GM21423 (cell line): Measurements from ENCODE around the gene FMR1.

ENCODE experiments used
- ATAC-seq: cut with Tn5 transposase; IDR thresholded peaks from one replicate; pipeline ENCODE4 v1.9.1; 2021; ENCODE audit warnings: mild to moderate bottlenecking, moderate library complexity; ENCODE audit not compliant: unreplicated experiment

Gene FMR1

GRCh38 chrX:147914591-147914990, 2.9 kb downstream of the FMR1 start:
- no peak for ATAC-seq

DNA sequence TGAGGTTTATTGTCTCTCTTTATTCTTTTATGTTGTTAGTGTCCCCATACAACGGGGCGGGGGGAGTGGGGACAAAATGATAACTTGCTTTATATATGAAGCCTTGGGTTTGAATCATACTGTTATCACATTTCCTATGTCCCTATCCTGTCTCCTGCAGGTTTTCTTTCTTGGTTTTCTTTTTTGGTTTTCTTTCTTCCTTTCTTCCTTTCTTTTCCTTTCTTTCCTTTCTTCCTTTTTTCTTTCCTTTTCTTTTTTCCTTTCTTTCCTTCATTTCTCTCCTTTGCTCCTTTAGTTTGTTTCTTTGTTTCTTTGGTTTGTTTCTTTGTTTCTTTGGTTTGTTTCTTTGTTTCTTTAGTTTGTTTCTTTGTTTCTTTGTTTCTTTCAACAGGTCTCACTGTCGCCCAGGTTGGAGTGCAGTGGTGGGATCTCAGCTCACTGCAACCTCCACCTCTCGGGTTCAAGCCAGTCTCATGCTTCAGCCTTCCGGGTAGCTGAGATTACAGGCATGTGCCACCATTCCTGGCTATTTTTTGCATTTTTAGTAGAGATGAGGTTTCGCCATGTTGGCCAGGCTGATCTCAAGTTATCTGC, 4.8 kb downstream of the FMR1 start:
- no peak for ATAC-seq

GRCh38 chrX:147917700-147918695, 6.3 kb downstream of the FMR1 start:
- peak; percentile 83 for ATAC-seq

DNA sequence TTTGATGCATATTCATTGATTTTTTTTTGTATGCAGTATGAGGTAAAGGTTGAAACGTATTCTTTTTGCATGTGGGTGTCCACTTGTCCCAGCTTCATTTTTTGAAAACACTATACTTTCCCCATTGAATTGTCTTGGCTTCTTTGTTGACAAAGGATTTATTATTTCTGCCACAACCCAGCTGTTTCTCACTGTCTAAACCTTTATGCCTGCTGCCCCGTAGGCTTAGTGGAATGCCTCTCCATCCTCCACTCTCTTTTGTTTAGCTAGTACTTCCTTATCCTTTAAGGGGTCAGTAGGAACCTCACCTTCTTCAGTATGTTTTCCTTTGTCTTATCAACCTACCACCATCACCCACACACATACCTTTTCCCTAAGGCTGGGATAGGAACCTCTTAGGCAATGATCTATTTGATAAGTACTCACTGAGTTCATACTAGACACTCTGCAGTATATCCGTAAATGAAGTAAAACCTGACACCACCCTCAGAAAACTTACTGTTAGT, 8.5 kb downstream of the FMR1 start:
- no peak for ATAC-seq

GRCh38 chrX:147923605-147924004, 11.9 kb downstream of the FMR1 start:
- no peak for ATAC-seq

DNA sequence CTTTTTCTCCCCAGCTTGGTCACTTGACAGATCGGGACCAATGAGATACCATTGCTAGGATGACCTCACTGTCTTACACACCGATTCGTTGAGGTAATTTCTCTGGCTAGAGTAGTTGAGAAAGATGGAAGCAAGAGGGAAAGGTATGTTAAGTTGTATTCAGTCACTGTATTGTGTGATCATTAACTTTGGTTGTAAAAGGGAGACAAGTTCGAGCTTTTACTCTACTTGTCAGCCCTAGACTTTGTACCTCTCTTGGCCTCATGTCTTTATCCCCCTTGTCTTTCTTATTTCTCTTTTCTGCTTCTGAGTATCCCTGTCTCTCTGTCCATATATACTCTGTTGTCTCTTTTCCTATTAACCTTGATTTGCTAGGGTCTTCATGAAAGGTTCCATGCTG, 15.5 kb downstream of the FMR1 start:
- ATAC-seq: no peak

DNA sequence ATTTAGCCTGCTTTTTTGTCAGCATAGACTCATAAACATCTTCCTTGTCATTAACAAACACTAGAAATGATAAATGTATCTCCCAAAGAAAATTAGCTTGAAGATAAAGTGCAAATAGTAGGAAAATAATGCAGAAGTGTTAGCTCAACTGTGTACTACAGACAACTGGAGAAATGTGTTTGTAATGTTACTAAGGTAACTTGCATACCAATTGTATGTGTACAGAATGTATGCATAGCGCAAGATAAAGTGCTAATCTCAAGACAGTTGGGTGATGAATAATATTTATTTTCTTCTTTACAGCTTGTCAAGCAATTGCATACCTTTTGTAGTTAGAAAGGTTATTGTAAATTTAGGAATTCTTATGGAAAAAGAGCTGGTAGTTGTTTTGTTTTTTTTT, 22.1 kb downstream of the FMR1 start:
- no peak for ATAC-seq

GRCh38 chrX:147935156-147935758, 23.5 kb downstream of the FMR1 start:
- ATAC-seq: no peak

GRCh38 chrX:147945286-147945685, 33.6 kb downstream of the FMR1 start:
- no peak for ATAC-seq

DNA sequence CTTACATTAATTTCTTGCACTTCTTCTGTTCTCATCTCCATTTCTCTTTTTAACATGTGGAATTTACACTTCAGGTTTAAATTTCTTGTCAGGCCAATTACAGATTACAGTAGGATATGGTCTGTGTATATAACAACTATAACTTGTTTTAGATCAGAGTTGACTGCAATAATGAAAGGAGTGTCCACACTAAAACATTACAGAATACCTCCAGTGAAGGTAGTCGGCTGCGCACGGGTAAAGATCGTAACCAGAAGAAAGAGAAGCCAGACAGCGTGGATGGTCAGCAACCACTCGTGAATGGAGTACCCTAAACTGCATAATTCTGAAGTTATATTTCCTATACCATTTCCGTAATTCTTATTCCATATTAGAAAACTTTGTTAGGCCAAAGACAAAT, 36.8 kb downstream of the FMR1 start:
- no peak for ATAC-seq

DNA sequence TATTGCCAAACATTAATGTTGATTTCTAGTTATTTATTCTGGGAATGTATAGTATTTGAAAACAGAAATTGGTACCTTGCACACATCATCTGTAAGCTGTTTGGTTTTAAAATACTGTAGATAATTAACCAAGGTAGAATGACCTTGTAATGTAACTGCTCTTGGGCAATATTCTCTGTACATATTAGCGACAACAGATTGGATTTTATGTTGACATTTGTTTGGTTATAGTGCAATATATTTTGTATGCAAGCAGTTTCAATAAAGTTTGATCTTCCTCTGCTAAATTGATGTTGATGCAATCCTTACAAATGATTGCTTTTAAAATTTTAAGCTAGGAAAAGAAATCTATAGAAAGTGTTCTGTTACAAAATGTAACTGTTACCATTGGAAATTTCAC, 38.6 kb downstream of the FMR1 start:
- ATAC-seq: no peak

DNA sequence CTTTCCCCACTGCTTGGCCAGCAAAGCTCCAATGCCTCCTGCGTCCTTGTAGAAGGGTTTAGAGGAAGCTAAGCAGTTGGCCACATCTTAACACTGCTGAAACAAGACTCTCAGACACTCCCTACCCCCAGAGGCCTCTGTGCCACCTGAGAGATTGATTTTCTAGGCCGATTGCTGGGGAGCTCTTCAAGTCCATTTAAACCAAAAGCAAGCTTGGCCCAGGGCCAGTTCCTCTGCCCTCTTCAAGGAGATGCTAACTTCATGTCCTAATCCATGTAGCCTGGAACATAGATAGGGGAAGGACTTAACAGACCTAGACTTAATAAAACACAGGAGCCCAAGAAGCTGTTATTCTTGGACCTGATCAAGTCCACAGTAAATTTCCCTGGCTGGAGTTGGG, 42.3 kb downstream of the FMR1 start:
- no peak for ATAC-seq

GRCh38 chrX:147957291-147957690, 45.6 kb downstream of the FMR1 start:
- ATAC-seq: no peak

DNA sequence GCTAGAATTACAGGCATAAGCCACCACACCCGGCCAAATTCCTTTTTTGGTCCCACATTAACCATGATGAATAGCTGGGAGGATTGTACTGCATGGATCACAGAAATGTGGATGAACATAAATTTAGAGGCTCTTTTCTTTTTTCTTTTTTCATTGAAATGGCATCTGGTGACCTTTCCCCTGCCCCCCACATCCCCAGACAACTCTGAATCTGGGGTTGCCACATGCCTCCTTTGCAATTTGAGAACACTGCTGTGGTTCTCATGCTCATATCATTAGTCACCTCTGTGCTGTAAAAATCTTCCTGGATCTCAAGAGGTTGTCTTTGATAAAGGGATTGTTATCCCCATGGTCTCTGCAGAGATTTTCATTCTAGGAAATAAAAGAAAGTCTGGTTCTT, 46.6 kb downstream of the FMR1 start:
- no peak for ATAC-seq

- no peak for ATAC-seq
Observed at GRCh38 chrX:147960722-147961121, 49.0 kb downstream of the FMR1 start.

DNA sequence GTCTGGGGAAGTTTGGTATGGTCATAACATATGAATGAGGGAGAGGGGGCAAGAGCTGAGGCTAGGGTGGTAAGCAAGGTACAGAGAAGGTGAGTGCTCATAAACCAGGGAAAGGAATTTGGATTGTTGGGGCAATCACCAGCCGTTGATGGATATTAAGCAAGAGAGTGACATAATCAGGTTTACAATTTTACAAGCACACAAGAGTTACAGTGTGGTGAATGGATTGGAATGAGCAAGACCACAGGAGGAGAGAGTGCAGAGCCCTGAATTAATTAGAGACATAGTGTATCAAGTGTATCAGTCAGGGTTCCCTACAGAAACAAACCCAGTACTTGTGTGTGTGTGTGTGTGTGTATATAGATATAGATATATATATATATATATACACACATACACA, 50.8 kb downstream of the FMR1 start:
- ATAC-seq: no peak

DNA sequence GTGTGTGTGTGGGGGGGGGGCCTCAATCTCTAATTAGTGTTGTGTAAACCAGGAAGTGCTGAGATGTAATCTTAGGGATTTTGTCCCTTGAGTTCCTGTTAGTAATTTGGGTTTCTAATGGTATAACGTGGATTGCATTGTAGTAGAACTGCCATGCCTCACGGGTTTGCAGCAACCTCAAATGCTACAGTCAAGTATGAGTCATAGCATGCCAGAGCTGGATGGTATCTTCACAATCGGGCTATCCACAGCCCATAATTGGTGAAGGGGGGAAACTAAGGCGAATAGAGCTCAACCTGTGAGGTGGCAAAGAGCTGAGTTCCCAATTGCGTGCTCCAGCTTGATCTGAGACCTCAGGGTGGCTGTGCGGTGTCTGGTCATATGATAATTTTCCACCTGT, 67.2 kb downstream of the FMR1 start:
- no peak for ATAC-seq

- ATAC-seq: no peak
Observed at GRCh38 chrX:147981038-147981752, 69.5 kb downstream of the FMR1 start, which contains the start of gene FMR1NB. Gene FMR1NB, plus strand, starts transcription at chrX:147981337. Its CDS starts 66 bp downstream, at chrX:147981403.
